ENCODE data around the gene CHTF18. TPM values are rescaled to one million over a fixed set of nuclear protein-coding genes. Genes with fewer than 3 reads are reported as not detected.

The CHTF18 gene
- total RNA-seq, 2 experiments from 2014 or later = 30.7 to 31.1 TPM

GRCh38 chr16:813916-814412 is 25.5 kb downstream of the CHTF18 start:
- intact Hi-C loops (cut with DNase I, micrococcal nuclease) = loop anchor here (1.0 to 10.0 kb wide), 5 partner anchors 241 to 381 kb away; no protein-coding TSS in a partner anchor
- no peak overlapping the region for H3K4me3 Mint-ChIP-seq

DNA sequence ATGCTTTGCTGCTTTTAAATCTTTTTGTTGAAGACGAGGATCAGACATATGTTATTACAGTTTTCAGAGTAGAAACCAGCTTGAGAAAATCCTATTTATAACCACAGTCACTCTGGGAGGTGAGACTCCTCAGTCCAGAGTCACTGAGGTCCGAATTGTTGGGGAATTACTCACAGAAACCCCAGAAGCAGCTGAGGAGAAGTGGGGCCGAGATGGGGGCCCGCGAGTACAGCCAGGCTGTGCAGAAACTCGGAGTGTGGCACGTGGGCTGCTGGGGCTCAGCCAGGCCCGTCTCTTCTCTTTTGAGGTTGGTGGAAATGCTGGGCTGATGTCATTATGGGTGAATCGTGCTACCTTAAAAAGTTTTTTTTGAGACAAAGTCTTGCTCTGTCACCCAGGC is 26.6 kb downstream of the CHTF18 start:
- intact Hi-C loops (cut with DNase I, micrococcal nuclease) = loop anchor here (5.0 to 10.0 kb wide), 3 partner anchors 242 to 380 kb away; no protein-coding TSS in a partner anchor
- H3K27me3 ChIP-seq (ENCODE audit: control insufficient read depth in 1 of 2, insufficient read depth in 2 of 2, low read length in 2 of 2) = peaks cover 20 to 51% of the 10 kb centered on the region in 2 experiments
- H3K4me3 ChIP-seq (ENCODE audit: low read length) = no peak overlapping the region
- H3K4me3 Mint-ChIP-seq = no peak overlapping the region
- CTCF ChIA-PET = no interaction called here
- H3K9me3 Mint-ChIP-seq = no peaks in the 10 kb centered on the region
- H3K27me3 Mint-ChIP-seq = peaks cover 36% of the 10 kb centered on the region
- peaks cover 20% of the 10 kb centered on the region for H3K4me1 ChIP-seq (ENCODE audit: insufficient read depth, low read length)
- peaks cover 9% of the 10 kb centered on the region for H3K4me1 Mint-ChIP-seq (ENCODE audit: low read depth)
- no peaks in the 10 kb centered on the region for H3K36me3 ChIP-seq (ENCODE audit: insufficient read depth, low read length)
- no peak for ATAC-seq (ENCODE audit: poor library complexity)
- no peak for DNase-seq
- TF ChIP-seq, protein P1, sequence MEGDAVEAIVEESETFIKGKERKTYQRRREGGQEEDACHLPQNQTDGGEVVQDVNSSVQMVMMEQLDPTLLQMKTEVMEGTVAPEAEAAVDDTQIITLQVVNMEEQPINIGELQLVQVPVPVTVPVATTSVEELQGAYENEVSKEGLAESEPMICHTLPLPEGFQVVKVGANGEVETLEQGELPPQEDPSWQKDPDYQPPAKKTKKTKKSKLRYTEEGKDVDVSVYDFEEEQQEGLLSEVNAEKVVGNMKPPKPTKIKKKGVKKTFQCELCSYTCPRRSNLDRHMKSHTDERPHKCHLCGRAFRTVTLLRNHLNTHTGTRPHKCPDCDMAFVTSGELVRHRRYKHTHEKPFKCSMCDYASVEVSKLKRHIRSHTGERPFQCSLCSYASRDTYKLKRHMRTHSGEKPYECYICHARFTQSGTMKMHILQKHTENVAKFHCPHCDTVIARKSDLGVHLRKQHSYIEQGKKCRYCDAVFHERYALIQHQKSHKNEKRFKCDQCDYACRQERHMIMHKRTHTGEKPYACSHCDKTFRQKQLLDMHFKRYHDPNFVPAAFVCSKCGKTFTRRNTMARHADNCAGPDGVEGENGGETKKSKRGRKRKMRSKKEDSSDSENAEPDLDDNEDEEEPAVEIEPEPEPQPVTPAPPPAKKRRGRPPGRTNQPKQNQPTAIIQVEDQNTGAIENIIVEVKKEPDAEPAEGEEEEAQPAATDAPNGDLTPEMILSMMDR (IDR thresholded peaks at IDR 0.05) = no peak
- H3K27ac ChIP-seq (ENCODE audit: low read depth in 1 of 2, low read length in 2 of 2) = no peak overlapping the region
- peaks cover 0 to 36% of the 10 kb centered on the region in 2 experiments for H3K9me3 ChIP-seq (ENCODE audit: control insufficient read depth in 1 of 2, insufficient read depth in 1 of 2, low read length in 2 of 2)
- no peak overlapping the region for H3K27ac Mint-ChIP-seq
- no peaks in the 10 kb centered on the region for H3K36me3 Mint-ChIP-seq (ENCODE audit: low read depth)
- POLR2A ChIA-PET = no interaction called here

More at GRCh38 chr16:813916-814412, 25.5 kb downstream of the CHTF18 start:
- CTCF ChIA-PET = no interaction called here
- TF ChIP-seq, protein P1 (IDR thresholded peaks at IDR 0.05) = peak; percentile 41
- H3K9me3 ChIP-seq (ENCODE audit: control insufficient read depth in 1 of 2, insufficient read depth in 1 of 2, low read length in 2 of 2) = peaks cover 0 to 29% of the 10 kb centered on the region in 2 experiments
- POLR2A ChIA-PET = no interaction called here
- no peak for DNase-seq
- H3K27me3 ChIP-seq (ENCODE audit: control insufficient read depth in 1 of 2, insufficient read depth in 2 of 2, low read length in 2 of 2) = peaks cover 20 to 45% of the 10 kb centered on the region in 2 experiments
- no peak overlapping the region for H3K27ac Mint-ChIP-seq
- ATAC-seq (ENCODE audit: poor library complexity) = no peak
- no peaks in the 10 kb centered on the region for H3K36me3 ChIP-seq (ENCODE audit: insufficient read depth, low read length)
- H3K4me1 Mint-ChIP-seq (ENCODE audit: low read depth) = peaks cover 5% of the 10 kb centered on the region
- no peaks in the 10 kb centered on the region for H3K9me3 Mint-ChIP-seq
- peaks cover 10% of the 10 kb centered on the region for H3K4me1 ChIP-seq (ENCODE audit: insufficient read depth, low read length)
- no peaks in the 10 kb centered on the region for H3K36me3 Mint-ChIP-seq (ENCODE audit: low read depth)
- no peak overlapping the region for H3K4me3 ChIP-seq (ENCODE audit: low read length)
- H3K27me3 Mint-ChIP-seq = peaks cover 32% of the 10 kb centered on the region
- no peak overlapping the region for H3K27ac ChIP-seq (ENCODE audit: low read depth in 1 of 2, low read length in 2 of 2)

GRCh38 chr16:815861-816260 is 27.4 kb downstream of the CHTF18 start:
- no peaks in the 10 kb centered on the region for H3K36me3 Mint-ChIP-seq (ENCODE audit: low read depth)
- Histone ChIP-seq H3K27me3 (ENCODE audit: control insufficient read depth in 1 of 2, insufficient read depth in 2 of 2, low read length in 2 of 2) (peaks cover 20 to 51% of the 10 kb centered on the region in 2 experiments), H3K4me1 (ENCODE audit: insufficient read depth, low read length) (peaks cover 23% of the 10 kb centered on the region), H3K36me3 (ENCODE audit: insufficient read depth, low read length) (no peaks in the 10 kb centered on the region), H3K4me3 (ENCODE audit: low read length) (no peak overlapping the region), H3K9me3 (ENCODE audit: control insufficient read depth in 1 of 2, insufficient read depth in 1 of 2, low read length in 2 of 2) (peaks cover 0 to 36% of the 10 kb centered on the region in 2 experiments), H3K27ac (ENCODE audit: low read depth in 1 of 2, low read length in 2 of 2) (no peak overlapping the region)
- ChIA-PET CTCF (no interaction called here), POLR2A (no interaction called here)
- TF ChIP-seq, protein P1 (IDR thresholded peaks at IDR 0.05) = no peak
- no peak overlapping the region for H3K4me3 Mint-ChIP-seq
- H3K27me3 Mint-ChIP-seq = peaks cover 40% of the 10 kb centered on the region
- intact Hi-C loops (cut with DNase I, micrococcal nuclease) = loop anchor here in 1 of 2 experiments (10.0 kb wide), 1 partner anchor 379 kb away; no protein-coding TSS in a partner anchor
- no peaks in the 10 kb centered on the region for H3K9me3 Mint-ChIP-seq
- ATAC-seq (ENCODE audit: poor library complexity) (no peak), DNase-seq (no peak)
- peaks cover 11% of the 10 kb centered on the region for H3K4me1 Mint-ChIP-seq (ENCODE audit: low read depth)
- no peak overlapping the region for H3K27ac Mint-ChIP-seq

All from CD4-positive, alpha-beta T cell (primary cell).